Bronchial epithelial cell (primary cell): Measurements from ENCODE around the gene CCNJL. TPM values are rescaled to one million over a fixed set of nuclear protein-coding genes. Genes with fewer than 3 reads are reported as not detected.

Experiments used
- DNase-seq: peaks from one replicate; pipeline ENCODE4 v3.0.0-alpha.2; 2010; ENCODE audit warnings: low read depth
- FAIRE-seq: peaks from 2 replicates; lab custom pipeline; 2011; peaks lifted over from hg19 to GRCh38; lab: Jason Lieb, UNC
- H3K27me3 ChIP-seq: 2 replicates; pipeline ENCODE4 v1.5.1; 2011; ENCODE audit warnings: low read length; ENCODE audit not compliant: control insufficient read depth, insufficient read depth
- H3K36me3 ChIP-seq: 2 replicates; pipeline ENCODE4 v1.5.1; 2011; ENCODE audit warnings: low read length; ENCODE audit not compliant: control insufficient read depth, insufficient read depth
- H3K4me3 ChIP-seq: 2 replicates; pipeline ENCODE4 v1.5.1; 2011; ENCODE audit warnings: mild to moderate bottlenecking, low read depth, low read length, control low read depth
- CTCF ChIP-seq: IDR thresholded peaks from 2 replicates; pipeline ENCODE4 v1.5.1; 2011; ENCODE audit warnings: mild to moderate bottlenecking, moderate library complexity, low read length, control low read depth, inconsistent platforms; ENCODE audit not compliant: insufficient read depth, severe bottlenecking
- total RNA-seq: library from RNA; depleted of rRNA; stranded (reverse); fragments of >200 nt; gene quantifications from 2 replicates; pipeline ENCODE4 v1.2.1, GENCODE V29; 2014

Gene CCNJL
- total RNA-seq, 1 donor from 2014 or later: 4.2 TPM

- H3K4me3 ChIP-seq: no peak overlapping the region
- no peak for TF ChIP-seq CTCF
- H3K36me3 ChIP-seq: no peaks in the 10 kb centered on the region
- DNase-seq (peak; percentile 38), FAIRE-seq (no peak)
- no peaks in the 10 kb centered on the region for H3K27me3 ChIP-seq
Observed at GRCh38 chr5:160352308-160352707, 39.9 kb upstream of the CCNJL start.

- H3K4me3 ChIP-seq: no peak overlapping the region
- no peak for FAIRE-seq
Observed at GRCh38 chr5:160349935-160350303, 37.6 kb upstream of the CCNJL start.

GRCh38 chr5:160349249-160349934 lies 37.0 kb upstream of the CCNJL start:
- TF ChIP-seq CTCF: no peak
- Histone ChIP-seq H3K27me3 (no peaks in the 10 kb centered on the region), H3K4me3 (no peak overlapping the region), H3K36me3 (no peaks in the 10 kb centered on the region)
- DNase-seq (no peak), FAIRE-seq (no peak)

More at GRCh38 chr5:160349935-160350303, 37.6 kb upstream of the CCNJL start:
- DNase-seq: no peak
- H3K27me3 ChIP-seq: no peaks in the 10 kb centered on the region
- no peaks in the 10 kb centered on the region for H3K36me3 ChIP-seq
- TF ChIP-seq CTCF: no peak

- no peak for TF ChIP-seq CTCF
- Histone ChIP-seq H3K4me3 (no peak overlapping the region), H3K27me3 (no peaks in the 10 kb centered on the region), H3K36me3 (no peaks in the 10 kb centered on the region)
- DNase-seq (no peak), FAIRE-seq (no peak)
Observed at GRCh38 chr5:160348080-160348479, 35.7 kb upstream of the CCNJL start.

- no peak for TF ChIP-seq CTCF
- no peaks in the 10 kb centered on the region for H3K36me3 ChIP-seq
- H3K27me3 ChIP-seq: no peaks in the 10 kb centered on the region
- FAIRE-seq (no peak), DNase-seq (no peak)
- no peak overlapping the region for H3K4me3 ChIP-seq
Observed at GRCh38 chr5:160347448-160347847, 35.1 kb upstream of the CCNJL start.
